ENCODE data around the gene PRDM16.

- TF ChIP-seq USF2 (IDR thresholded peaks at IDR 0.05) (no peak), ATOH8 (CRISPR knock-in tag; IDR thresholded peaks at IDR 0.05; ENCODE audit: low read depth) (no peak), CTCF (IDR thresholded peaks at IDR 0.05) (no peak), FOSL2 (IDR thresholded peaks at IDR 0.05) (no peak), FOSL2 (CRISPR knock-in tag; IDR thresholded peaks at IDR 0.05) (no peak), EP300 (IDR thresholded peaks at IDR 0.05) (no peak), MAFK (IDR thresholded peaks at IDR 0.05; ENCODE audit: partially characterized antibody) (no peak), RFX5 (IDR thresholded peaks at IDR 0.05) (no peak), PBX3 (IDR thresholded peaks at IDR 0.05) (no peak), ESRRA (IDR thresholded peaks at IDR 0.05; ENCODE audit: borderline replicate concordance, low read length) (no peak), HMGXB4 (CRISPR knock-in tag; IDR thresholded peaks at IDR 0.05; ENCODE audit: borderline replicate concordance) (no peak), CBX2 (IDR thresholded peaks at IDR 0.05; ENCODE audit: borderline replicate concordance, low read depth) (no peak), MAX (IDR thresholded peaks at IDR 0.05) (no peak), ZSCAN20 (CRISPR knock-in tag; IDR thresholded peaks at IDR 0.05) (no peak)
Observed at GRCh38 chr1:3034162-3034561, 34.8 kb upstream of the PRDM16 start.

Data from A549 (cell line).